ENCODE data around the gene PTPRD. TPM values are rescaled to one million over a fixed set of nuclear protein-coding genes. Genes with fewer than 3 reads are reported as not detected.

The PTPRD gene
- total RNA-seq, 1 donor from 2014 or later, result 30.8 TPM

DNA sequence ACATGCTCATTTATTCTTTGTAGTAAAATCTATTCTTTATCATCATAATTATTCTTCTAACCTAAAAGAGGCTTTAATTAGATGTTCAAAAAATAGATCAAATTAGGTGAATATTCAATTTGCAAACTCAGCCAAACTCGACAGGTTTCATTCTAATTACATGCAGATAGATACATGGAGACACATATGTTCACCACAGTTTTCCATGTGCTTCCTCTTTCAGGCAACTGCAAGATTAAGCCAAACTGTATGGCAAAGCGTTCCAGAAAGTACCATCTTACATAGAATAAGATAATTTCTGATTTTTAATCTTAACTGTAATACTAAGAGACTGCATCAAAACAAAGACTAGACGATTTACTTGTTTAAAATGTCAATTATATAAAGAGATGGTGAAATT is 1944.6 kb downstream of the PTPRD start:
- Histone ChIP-seq H3K4me1 (no peaks in the 10 kb centered on the region), H3K27me3 (no peaks in the 10 kb centered on the region), H3K4me3 (no peak overlapping the region), H3K36me3 (no peaks in the 10 kb centered on the region), H3K9me3 (no peaks in the 10 kb centered on the region), H3K27ac (no peak overlapping the region)
- TF ChIP-seq, protein P1, sequence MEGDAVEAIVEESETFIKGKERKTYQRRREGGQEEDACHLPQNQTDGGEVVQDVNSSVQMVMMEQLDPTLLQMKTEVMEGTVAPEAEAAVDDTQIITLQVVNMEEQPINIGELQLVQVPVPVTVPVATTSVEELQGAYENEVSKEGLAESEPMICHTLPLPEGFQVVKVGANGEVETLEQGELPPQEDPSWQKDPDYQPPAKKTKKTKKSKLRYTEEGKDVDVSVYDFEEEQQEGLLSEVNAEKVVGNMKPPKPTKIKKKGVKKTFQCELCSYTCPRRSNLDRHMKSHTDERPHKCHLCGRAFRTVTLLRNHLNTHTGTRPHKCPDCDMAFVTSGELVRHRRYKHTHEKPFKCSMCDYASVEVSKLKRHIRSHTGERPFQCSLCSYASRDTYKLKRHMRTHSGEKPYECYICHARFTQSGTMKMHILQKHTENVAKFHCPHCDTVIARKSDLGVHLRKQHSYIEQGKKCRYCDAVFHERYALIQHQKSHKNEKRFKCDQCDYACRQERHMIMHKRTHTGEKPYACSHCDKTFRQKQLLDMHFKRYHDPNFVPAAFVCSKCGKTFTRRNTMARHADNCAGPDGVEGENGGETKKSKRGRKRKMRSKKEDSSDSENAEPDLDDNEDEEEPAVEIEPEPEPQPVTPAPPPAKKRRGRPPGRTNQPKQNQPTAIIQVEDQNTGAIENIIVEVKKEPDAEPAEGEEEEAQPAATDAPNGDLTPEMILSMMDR (IDR thresholded peaks at IDR 0.05), result no peak
- DNase-seq (no peak), ATAC-seq (no peak)
- intact Hi-C loops (cut with DNase I), result no loop called here

DNA sequence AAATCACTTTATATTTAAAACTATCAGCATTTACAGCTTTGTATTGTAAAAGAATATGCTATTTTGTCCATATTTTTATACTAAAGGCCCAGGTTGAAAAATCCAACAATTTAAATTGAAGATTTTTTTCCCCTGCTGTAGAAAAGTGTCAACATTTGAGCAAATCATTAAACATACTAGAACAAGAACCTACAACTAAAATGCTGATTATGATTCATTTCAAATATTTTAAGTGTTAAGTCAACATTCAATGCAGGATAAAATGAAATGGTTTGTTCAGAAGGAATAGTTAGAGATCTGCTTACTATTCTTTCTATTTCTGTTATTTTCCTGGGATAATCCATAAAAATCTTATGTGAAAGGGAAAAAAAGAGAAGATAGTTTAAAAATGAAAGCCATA is 1946.7 kb downstream of the PTPRD start:
- H3K27ac ChIP-seq, result no peak overlapping the region
- intact Hi-C loops (cut with DNase I), result no loop called here
- DNase-seq (no peak), ATAC-seq (no peak)
- H3K4me3 ChIP-seq, result no peak overlapping the region
- no peaks in the 10 kb centered on the region for H3K4me1 ChIP-seq
- H3K9me3 ChIP-seq, result no peaks in the 10 kb centered on the region
- TF ChIP-seq, protein P1 (IDR thresholded peaks at IDR 0.05), result no peak
- H3K36me3 ChIP-seq, result no peaks in the 10 kb centered on the region
- H3K27me3 ChIP-seq, result no peaks in the 10 kb centered on the region

DNA sequence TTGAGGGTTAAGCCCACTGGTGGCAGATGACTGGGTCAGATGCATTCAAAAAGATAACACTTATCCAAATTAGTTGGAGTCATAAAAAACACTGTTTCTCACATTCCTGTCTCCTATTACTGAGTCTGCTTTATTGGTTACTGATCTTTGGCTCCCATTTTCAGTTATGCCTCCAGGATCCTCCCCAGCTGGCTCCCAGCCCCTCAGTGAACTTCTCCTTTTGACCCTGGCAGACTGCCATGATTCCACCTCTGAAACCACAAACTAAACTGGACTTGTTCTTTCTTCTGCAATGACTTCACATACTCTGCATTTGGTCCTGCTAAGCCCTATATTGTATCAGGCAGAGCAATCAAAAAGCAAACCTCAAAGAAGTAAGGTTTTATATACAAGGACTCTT is 1952.4 kb downstream of the PTPRD start:
- Histone ChIP-seq H3K4me1 (no peaks in the 10 kb centered on the region), H3K9me3 (no peaks in the 10 kb centered on the region), H3K4me3 (no peak overlapping the region), H3K27me3 (no peaks in the 10 kb centered on the region), H3K36me3 (no peaks in the 10 kb centered on the region), H3K27ac (no peak overlapping the region)
- ATAC-seq, result peak; percentile 55
- intact Hi-C loops (cut with DNase I), result no loop called here
- TF ChIP-seq, protein P1 (IDR thresholded peaks at IDR 0.05), result no peak
- no peak for DNase-seq

DNA sequence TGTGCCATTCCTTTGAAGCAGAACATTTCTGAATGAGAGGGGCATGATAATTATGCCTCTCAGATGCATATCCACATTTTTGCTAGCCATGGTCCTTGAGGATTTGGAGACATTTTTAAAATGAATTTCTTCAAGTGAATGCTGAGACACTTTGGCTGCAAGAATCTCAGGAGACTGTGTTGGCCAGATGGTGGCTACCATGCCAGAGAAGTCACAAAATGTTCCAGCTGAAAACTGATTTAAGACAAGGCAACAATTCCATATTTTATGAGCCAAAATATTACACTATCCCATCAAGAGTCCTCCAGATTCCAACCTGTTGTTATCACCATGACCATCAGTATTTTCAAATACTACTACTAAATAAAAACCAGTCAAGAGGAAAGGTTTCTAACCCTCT is 1953.7 kb downstream of the PTPRD start:
- intact Hi-C loops (cut with DNase I), result no loop called here
- H3K27ac ChIP-seq, result no peak overlapping the region
- ATAC-seq, result no peak

DNA sequence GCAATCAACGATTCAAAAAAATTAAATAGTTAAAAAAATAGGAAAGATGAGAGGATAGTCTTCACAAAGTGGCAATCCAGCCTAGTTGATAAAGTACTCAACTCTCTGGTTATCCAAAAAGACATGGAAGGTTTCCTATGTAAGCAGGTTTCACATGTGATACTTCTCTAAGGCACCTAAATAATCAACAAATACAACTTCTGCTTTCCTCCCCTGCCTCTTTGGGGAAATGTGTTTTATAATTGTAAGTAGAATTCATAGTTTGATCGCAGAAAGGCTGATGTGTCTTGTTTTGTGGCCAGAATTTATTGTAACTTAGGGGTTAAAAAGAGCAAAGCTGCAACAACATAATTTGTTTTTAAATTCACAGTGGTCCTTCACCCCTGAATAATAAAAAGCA is 1957.7 kb downstream of the PTPRD start:
- Histone ChIP-seq H3K36me3 (no peaks in the 10 kb centered on the region), H3K4me3 (no peak overlapping the region), H3K4me1 (no peaks in the 10 kb centered on the region), H3K27ac (no peak overlapping the region), H3K27me3 (no peaks in the 10 kb centered on the region), H3K9me3 (no peaks in the 10 kb centered on the region)
- TF ChIP-seq, protein P1 (IDR thresholded peaks at IDR 0.05), result no peak
- DNase-seq, result no peak
- ATAC-seq, result no peak
- intact Hi-C loops (cut with DNase I), result no loop called here

More for the DNA sequence above, 1953.7 kb downstream of the PTPRD start:
- DNase-seq, result no peak
- no peak overlapping the region for H3K4me3 ChIP-seq
- no peaks in the 10 kb centered on the region for H3K27me3 ChIP-seq
- no peaks in the 10 kb centered on the region for H3K4me1 ChIP-seq
- no peaks in the 10 kb centered on the region for H3K9me3 ChIP-seq
- no peaks in the 10 kb centered on the region for H3K36me3 ChIP-seq
- TF ChIP-seq, protein P1 (IDR thresholded peaks at IDR 0.05), result no peak

DNA sequence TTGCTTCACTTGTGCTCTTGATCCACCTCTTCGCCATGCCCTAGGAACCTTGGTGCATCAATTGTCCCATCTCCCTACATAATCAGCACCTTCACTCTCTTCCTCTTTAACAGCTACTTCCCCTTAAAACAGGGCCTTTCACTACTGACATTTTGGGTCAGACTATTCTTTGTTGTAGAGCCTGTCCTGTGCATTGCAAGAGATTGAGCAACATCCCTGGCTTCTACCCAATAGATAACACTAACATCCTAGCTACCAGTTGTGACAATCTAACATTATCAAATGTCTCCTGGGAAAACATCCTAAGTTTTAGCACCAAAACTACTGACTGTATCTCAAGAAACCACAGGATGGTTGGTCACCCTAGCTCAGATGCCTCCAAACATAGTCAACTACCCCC is 1958.9 kb downstream of the PTPRD start:
- Histone ChIP-seq H3K4me1 (no peaks in the 10 kb centered on the region), H3K27me3 (no peaks in the 10 kb centered on the region), H3K9me3 (no peaks in the 10 kb centered on the region), H3K36me3 (no peaks in the 10 kb centered on the region), H3K27ac (no peak overlapping the region), H3K4me3 (no peak overlapping the region)
- ATAC-seq, result no peak
- TF ChIP-seq, protein P1 (IDR thresholded peaks at IDR 0.05), result no peak
- DNase-seq, result no peak
- intact Hi-C loops (cut with DNase I), result no loop called here
